ENCODE results near the gene UBA7.
"Not testable (repeated sequence)": the region's sequence is repeated elsewhere in the genome, so short reads cannot be mapped to it uniquely, and the experiment has no call there.

Gene UBA7

GRCh38 chr3:49841126-49841696 is 27.5 kb upstream of the UBA7 start:
- H3K4me1 ChIP-seq = peaks cover 37% of the 10 kb centered on the region
- H3K4me2 ChIP-seq = peak overlapping the region; percentile 69
- H3K4me3 ChIP-seq = 0 out of 2 replicates have a peak overlapping the region, but pooled peaks have one; percentile 2
- no peaks in the 10 kb centered on the region for H4K20me1 ChIP-seq
- H3K27ac ChIP-seq = peak overlapping the region; percentile 79
- no peak for TF ChIP-seq Cebpa-rat (IDR thresholded peaks at IDR 0.05)
- H3K9me3 ChIP-seq = no peaks in the 10 kb centered on the region
- H3K36me3 ChIP-seq = peaks cover 75% of the 10 kb centered on the region
- H3K27me3 ChIP-seq = no peaks in the 10 kb centered on the region; the same call in 1 of the 2 replicates
- H3K9ac ChIP-seq = peak overlapping the region; percentile 71; the same call in 1 of the 2 replicates

- Histone ChIP-seq H3K36me3 (peaks cover 72% of the 10 kb centered on the region), H3K27ac (peak overlapping the region; percentile 79)
- no peak for TF ChIP-seq Cebpa-rat (IDR thresholded peaks at IDR 0.05)
Measured at GRCh38 chr3:49840388-49840787, 26.6 kb upstream of the UBA7 start.

GRCh38 chr3:49839193-49839809 is 25.5 kb upstream of the UBA7 start:
- peaks cover 72% of the 10 kb centered on the region for H3K36me3 ChIP-seq
- H3K4me3 ChIP-seq = no peak overlapping the region
- peak overlapping the region; percentile 79 for H3K27ac ChIP-seq
- peaks cover 37% of the 10 kb centered on the region for H3K4me1 ChIP-seq
- no peak for TF ChIP-seq Cebpa-rat (IDR thresholded peaks at IDR 0.05)
- H3K9ac ChIP-seq = peak overlapping the region; percentile 71; the same call in 1 of the 2 replicates
- H3K4me2 ChIP-seq = peak overlapping the region; percentile 69
- H4K20me1 ChIP-seq = no peaks in the 10 kb centered on the region
- H3K27me3 ChIP-seq = no peaks in the 10 kb centered on the region; the same call in 1 of the 2 replicates
- no peaks in the 10 kb centered on the region for H3K9me3 ChIP-seq

More at GRCh38 chr3:49840388-49840787, 26.6 kb upstream of the UBA7 start:
- Histone ChIP-seq H3K4me1 (peaks cover 37% of the 10 kb centered on the region), H4K20me1 (no peaks in the 10 kb centered on the region), H3K9me3 (no peaks in the 10 kb centered on the region), H3K4me2 (peak overlapping the region; percentile 69), H3K4me3 (0 out of 2 replicates have a peak overlapping the region, but pooled peaks have one; percentile 2), H3K9ac (peak overlapping the region; percentile 71), H3K27me3 (no peaks in the 10 kb centered on the region; the same call in 1 of the 2 replicates)

- H3K4me3 ChIP-seq = no peak overlapping the region
- H3K36me3 ChIP-seq = peaks cover 84% of the 10 kb centered on the region
- H3K4me1 ChIP-seq = peaks cover 10% of the 10 kb centered on the region; the same call in 1 of the 2 replicates
- no peak overlapping the region for H3K27ac ChIP-seq
- TF ChIP-seq Cebpa-rat (IDR thresholded peaks at IDR 0.05) = no peak
- H4K20me1 ChIP-seq = no peaks in the 10 kb centered on the region
- peak overlapping the region; percentile 1; the same call in 1 of the 2 replicates for H3K4me2 ChIP-seq
- no peak overlapping the region for H3K9ac ChIP-seq
- H3K27me3 ChIP-seq = no peaks in the 10 kb centered on the region
- H3K9me3 ChIP-seq = no peaks in the 10 kb centered on the region
Measured at GRCh38 chr3:49831341-49831740, 17.6 kb upstream of the UBA7 start.

- Histone ChIP-seq H3K9me3 (no peaks in the 10 kb centered on the region), H3K4me3 (no peak overlapping the region), H3K4me1 (peaks cover 5% of the 10 kb centered on the region; the same call in 1 of the 2 replicates), H3K9ac (no peak overlapping the region), H4K20me1 (no peaks in the 10 kb centered on the region), H3K27ac (no peak overlapping the region), H3K27me3 (no peaks in the 10 kb centered on the region), H3K36me3 (peaks cover 40% of the 10 kb centered on the region), H3K4me2 (no peak overlapping the region)
- no peak for TF ChIP-seq Cebpa-rat (IDR thresholded peaks at IDR 0.05)
Measured at GRCh38 chr3:49826016-49826415, 12.3 kb upstream of the UBA7 start.

- not testable (repeated sequence) for H3K4me2 ChIP-seq, H3K4me1 ChIP-seq, H3K9ac ChIP-seq, H4K20me1 ChIP-seq, H3K27me3 ChIP-seq, H3K4me3 ChIP-seq, H3K27ac ChIP-seq, H3K9me3 ChIP-seq
- peaks cover 11% of the 10 kb centered on the region for H3K36me3 ChIP-seq
Measured at GRCh38 chr3:49823131-49823530, 9.4 kb upstream of the UBA7 start.

GRCh38 chr3:49812916-49813496 is 747 bp downstream of the UBA7 start:
- no peaks in the 10 kb centered on the region for H4K20me1 ChIP-seq
- peak overlapping the region; percentile 97 for H3K4me2 ChIP-seq
- H3K4me3 ChIP-seq = peak overlapping the region; percentile 62
- H3K4me1 ChIP-seq = peaks cover 85% of the 10 kb centered on the region
- H3K9ac ChIP-seq = peak overlapping the region; percentile 74
- TF ChIP-seq Cebpa-rat (IDR thresholded peaks at IDR 0.05) = no peak
- H3K9me3 ChIP-seq = no peaks in the 10 kb centered on the region
- H3K27ac ChIP-seq = peak overlapping the region; percentile 100
- H3K27me3 ChIP-seq = no peaks in the 10 kb centered on the region
- peaks cover 46% of the 10 kb centered on the region for H3K36me3 ChIP-seq

GRCh38 chr3:49807431-49808114 is 6.2 kb downstream of the UBA7 start:
- no peaks in the 10 kb centered on the region for H3K9me3 ChIP-seq
- peaks cover 81% of the 10 kb centered on the region for H3K4me1 ChIP-seq
- peak overlapping the region; percentile 99 for H3K9ac ChIP-seq
- no peak for TF ChIP-seq Cebpa-rat (IDR thresholded peaks at IDR 0.05)
- peak overlapping the region; percentile 97 for H3K4me2 ChIP-seq
- H4K20me1 ChIP-seq = no peaks in the 10 kb centered on the region
- peak overlapping the region; percentile 64; the same call in 1 of the 2 replicates for H3K4me3 ChIP-seq
- peaks cover 44% of the 10 kb centered on the region for H3K36me3 ChIP-seq
- H3K27ac ChIP-seq = peak overlapping the region; percentile 100
- no peaks in the 10 kb centered on the region for H3K27me3 ChIP-seq

- TF ChIP-seq Cebpa-rat (IDR thresholded peaks at IDR 0.05) = no peak
- Histone ChIP-seq H3K27ac (peak overlapping the region; percentile 100), H4K20me1 (no peaks in the 10 kb centered on the region), H3K36me3 (peaks cover 37% of the 10 kb centered on the region), H3K4me2 (peak overlapping the region; percentile 97), H3K4me1 (peaks cover 80% of the 10 kb centered on the region), H3K9me3 (no peaks in the 10 kb centered on the region), H3K4me3 (peak overlapping the region; percentile 64), H3K9ac (peak overlapping the region; percentile 99), H3K27me3 (peaks cover 5% of the 10 kb centered on the region)
Measured at GRCh38 chr3:49806850-49807249, 6.9 kb downstream of the UBA7 start.
